A549 (cell line): ENCODE measurements around the gene LRFN4. TPM values are rescaled to one million over a fixed set of nuclear protein-coding genes. Genes with fewer than 3 reads are reported as not detected.

Source experiments
- ATAC-seq, 2 experiments: fragments of 200-7000 bp in 1 of 2; fragments of >200 bp in 1 of 2; cut with Nextera tagmentation in 1 of 2; cut with Tn5 transposase in 1 of 2; 3 replicates each; pipeline versions ENCODE4 v1.8.0 to v1.9.1; 2018 to 2020; ENCODE audit warnings: mild to moderate bottlenecking in 1 of 2, moderate library complexity in 1 of 2
- CTCF ChIA-PET: fragments of 300-600 bp; sonication (Branson Sonifier 250); formaldehyde crosslinking; extraction: SDS; loops from one replicate; lab custom pipeline; 2021; ENCODE audit warnings: antibody characterized with exemption, inconsistent platforms; lab: Yijun Ruan, JAX
- POLR2A ChIA-PET: fragments of 350-600 bp; formaldehyde crosslinking; extraction: SDS; loops from one replicate; lab custom pipeline; 2021; ENCODE audit warnings: antibody characterized with exemption, inconsistent platforms; lab: Yijun Ruan, JAX
- DNase-seq, 2 experiments: peaks; one replicate each; pipeline versions ENCODE4 v3.0.0 to v3.0.0-alpha.2; 2011 to 2016; ENCODE audit warnings: low read depth in 1 of 2, low spot score in 1 of 2
- FAIRE-seq: peaks from 2 replicates; lab custom pipeline; 2011; peaks lifted over from hg19 to GRCh38; lab: Jason Lieb, UNC
- H3K27ac ChIP-seq, 2 experiments: fragments of >200 bp; sonication (Bioruptor Twin); formaldehyde crosslinking; 3 replicates each; pipeline ENCODE4 v1.5.1; 2016 to 2017
- H3K4me1 ChIP-seq: fragments of >200 bp; sonication (Bioruptor Twin); formaldehyde crosslinking; 3 replicates; pipeline ENCODE4 v1.6.1; 2016
- H3K4me2 ChIP-seq: fragments of >200 bp; sonication (Bioruptor Twin); formaldehyde crosslinking; 3 replicates; pipeline ENCODE4 v1.6.1; 2016
- H3K4me3 ChIP-seq: fragments of >200 bp; sonication (Bioruptor Twin); formaldehyde crosslinking; 3 replicates; pipeline ENCODE4 v1.5.1; 2016
- H3K9me3 ChIP-seq: fragments of >200 bp; sonication (Bioruptor Twin); formaldehyde crosslinking; 3 replicates; pipeline ENCODE4 v1.6.1; 2016
- CBX2 ChIP-seq: fragments of 200-600 bp; sonication (generic); IDR thresholded peaks from 2 replicates; pipeline ENCODE4 v1.6.1; 2016; ENCODE audit warnings: low read depth, mild to moderate bottlenecking, borderline replicate concordance
- CTCF ChIP-seq: fragments of >200 bp; sonication (Bioruptor Twin); formaldehyde crosslinking; IDR thresholded peaks from 3 replicates; pipeline ENCODE4 v1.5.1; 2016
- EHF ChIP-seq: fragments of 250-450 bp; sonication (Bioruptor Pico); IDR thresholded peaks from 2 replicates; pipeline ENCODE4 v1.5.0; 2020; ENCODE audit warnings: mild to moderate bottlenecking
- EP300 ChIP-seq, 2 experiments: fragments of >200 bp; sonication (Bioruptor Twin); formaldehyde crosslinking; IDR thresholded peaks; 2 replicates in 1 of 2; 3 replicates in 1 of 2; pipeline ENCODE4 v1.6.1; 2016 to 2017
- FOSL2 ChIP-seq, 2 experiments: fragments of 450-650 bp in 1 of 2; fragments of >200 bp in 1 of 2; sonication (Bioruptor Twin) in 1 of 2; formaldehyde crosslinking; IDR thresholded peaks; 2 replicates each; pipeline versions ENCODE4 v1.5.0 to v1.6.1; 2016 to 2020; ENCODE audit warnings: mild to moderate bottlenecking in 1 of 2, moderate library complexity in 1 of 2
- HOXA7 ChIP-seq: fragments of 250-450 bp; sonication (Bioruptor Pico); IDR thresholded peaks from 2 replicates; pipeline ENCODE4 v1.5.0; 2020; ENCODE audit warnings: mild to moderate bottlenecking, moderate library complexity
- HOXB5 ChIP-seq: fragments of 250-450 bp; sonication (Bioruptor Pico); IDR thresholded peaks from 2 replicates; pipeline ENCODE4 v1.5.0; 2020; ENCODE audit warnings: mild to moderate bottlenecking, moderate library complexity
- JUNB ChIP-seq: fragments of >200 bp; sonication (Bioruptor Twin); formaldehyde crosslinking; IDR thresholded peaks from 2 replicates; pipeline ENCODE4 v1.6.1; 2016
- MAFK ChIP-seq: fragments of 450-650 bp; IDR thresholded peaks from 2 replicates; pipeline ENCODE4 v1.6.1; 2014; ENCODE audit not compliant: partially characterized antibody
- MAZ ChIP-seq: fragments of 150-350 bp; IDR thresholded peaks from 2 replicates; pipeline ENCODE4 v1.6.1; 2014; ENCODE audit warnings: antibody characterized with exemption, low read depth, low read length, borderline replicate concordance
- NPAS2 ChIP-seq: fragments of 250-450 bp; sonication (Bioruptor Pico); IDR thresholded peaks from 2 replicates; pipeline ENCODE4 v1.8.0; 2022; ENCODE audit warnings: mild to moderate bottlenecking, moderate library complexity, borderline replicate concordance
- NR3C1 ChIP-seq: fragments of >200 bp; sonication (Bioruptor Twin); formaldehyde crosslinking; IDR thresholded peaks from 3 replicates; pipeline ENCODE4 v1.6.1; 2017
- RARB ChIP-seq: fragments of 250-450 bp; sonication (Bioruptor Pico); IDR thresholded peaks from 2 replicates; pipeline ENCODE4 v1.8.0; 2021; ENCODE audit warnings: mild to moderate bottlenecking, moderate library complexity
- RFX5 ChIP-seq: fragments of 450-650 bp; IDR thresholded peaks from 2 replicates; pipeline ENCODE4 v1.7.1; 2014; ENCODE audit warnings: antibody characterized with exemption, mild to moderate bottlenecking, moderate library complexity
- TP53 ChIP-seq: fragments of 250-450 bp; sonication (Bioruptor Pico); IDR thresholded peaks from 2 replicates; pipeline ENCODE4 v1.5.0; 2021; ENCODE audit warnings: mild to moderate bottlenecking, moderate library complexity
- WGBS: methylation state at CpG from one replicate; pipeline ENCODE4 v1.1.6; 2017; ENCODE audit errors: missing lambda C conversion rate; 5-methylcytosine and 5-hydroxymethylcytosine counted together
- polyA plus RNA-seq, 4 experiments: library from polyadenylated mRNA; depleted of rRNA in 3 of 4; stranded (reverse); fragments of >200 nt; fragmentation: RNase III in 1 of 4; extraction: RNeasy Plus Mini Kit Qiagen cat#74134 plus additional on column Dnase treatment in 1 of 4; gene quantifications; 2 replicates in 3 of 4; 3 replicates in 1 of 4; pipeline ENCODE4 v1.2.3, GENCODE V29; 2011 to 2017
- TF ChIP-seq, protein P1 (sequence below): fragments of 200-600 bp; sonication (generic); IDR thresholded peaks from 2 replicates; pipeline ENCODE4 v1.6.1; 2016; ENCODE audit warnings: antibody characterized with exemption, mild to moderate bottlenecking, moderate library complexity
- TF ChIP-seq, protein P2 (sequence below): IDR thresholded peaks from 2 replicates; pipeline ENCODE4 v1.6.1; 2012
- TF ChIP-seq, protein P3 (sequence below): fragments of 150-350 bp; IDR thresholded peaks from 2 replicates; pipeline ENCODE4 v1.6.1; 2014; ENCODE audit warnings: low read depth, mild to moderate bottlenecking, low read length
- TF ChIP-seq, protein P4 (sequence below): fragments of >200 bp; sonication (Bioruptor Twin); formaldehyde crosslinking; IDR thresholded peaks from 3 replicates; pipeline ENCODE4 v1.6.1; 2016

The LRFN4 gene
- polyA plus RNA-seq, 2 of the 4 experiments (the other 2 are of a cell fraction), result 8.8 to 50.0 TPM

GRCh38 chr11:66892911-66893310 lies 36.0 kb downstream of the LRFN4 start:
- DNase-seq (no peak), FAIRE-seq (no peak), ATAC-seq (peak; percentile 11 to 27; a peak in 1 of 6 replicates)
- POLR2A ChIA-PET, result no interaction called here
- peak overlapping the region; percentile 8; the same call in 1 of the 3 replicates for H3K4me3 ChIP-seq
- no peaks in the 10 kb centered on the region; the same call in 2 of the 3 replicates for H3K9me3 ChIP-seq
- WGBS, result 40% methylated on average over 6 of the region's 6 CpGs
- peak overlapping the region; percentile 95 to 97 for H3K27ac ChIP-seq
- CTCF ChIA-PET, result interaction anchor here (0.7 to 2.7 kb wide), 5 partner anchors 10 to 83 kb away, joined by 3 to 13 read pairs (median 9); partner anchors contain the start of genes C11orf86 and PC
- TF ChIP-seq, protein P1, sequence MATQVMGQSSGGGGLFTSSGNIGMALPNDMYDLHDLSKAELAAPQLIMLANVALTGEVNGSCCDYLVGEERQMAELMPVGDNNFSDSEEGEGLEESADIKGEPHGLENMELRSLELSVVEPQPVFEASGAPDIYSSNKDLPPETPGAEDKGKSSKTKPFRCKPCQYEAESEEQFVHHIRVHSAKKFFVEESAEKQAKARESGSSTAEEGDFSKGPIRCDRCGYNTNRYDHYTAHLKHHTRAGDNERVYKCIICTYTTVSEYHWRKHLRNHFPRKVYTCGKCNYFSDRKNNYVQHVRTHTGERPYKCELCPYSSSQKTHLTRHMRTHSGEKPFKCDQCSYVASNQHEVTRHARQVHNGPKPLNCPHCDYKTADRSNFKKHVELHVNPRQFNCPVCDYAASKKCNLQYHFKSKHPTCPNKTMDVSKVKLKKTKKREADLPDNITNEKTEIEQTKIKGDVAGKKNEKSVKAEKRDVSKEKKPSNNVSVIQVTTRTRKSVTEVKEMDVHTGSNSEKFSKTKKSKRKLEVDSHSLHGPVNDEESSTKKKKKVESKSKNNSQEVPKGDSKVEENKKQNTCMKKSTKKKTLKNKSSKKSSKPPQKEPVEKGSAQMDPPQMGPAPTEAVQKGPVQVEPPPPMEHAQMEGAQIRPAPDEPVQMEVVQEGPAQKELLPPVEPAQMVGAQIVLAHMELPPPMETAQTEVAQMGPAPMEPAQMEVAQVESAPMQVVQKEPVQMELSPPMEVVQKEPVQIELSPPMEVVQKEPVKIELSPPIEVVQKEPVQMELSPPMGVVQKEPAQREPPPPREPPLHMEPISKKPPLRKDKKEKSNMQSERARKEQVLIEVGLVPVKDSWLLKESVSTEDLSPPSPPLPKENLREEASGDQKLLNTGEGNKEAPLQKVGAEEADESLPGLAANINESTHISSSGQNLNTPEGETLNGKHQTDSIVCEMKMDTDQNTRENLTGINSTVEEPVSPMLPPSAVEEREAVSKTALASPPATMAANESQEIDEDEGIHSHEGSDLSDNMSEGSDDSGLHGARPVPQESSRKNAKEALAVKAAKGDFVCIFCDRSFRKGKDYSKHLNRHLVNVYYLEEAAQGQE, result no peak
- TF ChIP-seq RFX5, result no peak
- no peak for TF ChIP-seq TP53 (CRISPR knock-in tag)
- TF ChIP-seq, protein P2, sequence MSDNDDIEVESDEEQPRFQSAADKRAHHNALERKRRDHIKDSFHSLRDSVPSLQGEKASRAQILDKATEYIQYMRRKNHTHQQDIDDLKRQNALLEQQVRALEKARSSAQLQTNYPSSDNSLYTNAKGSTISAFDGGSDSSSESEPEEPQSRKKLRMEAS, result no peak
- TF ChIP-seq NPAS2, result no peak
- TF ChIP-seq, protein P3, sequence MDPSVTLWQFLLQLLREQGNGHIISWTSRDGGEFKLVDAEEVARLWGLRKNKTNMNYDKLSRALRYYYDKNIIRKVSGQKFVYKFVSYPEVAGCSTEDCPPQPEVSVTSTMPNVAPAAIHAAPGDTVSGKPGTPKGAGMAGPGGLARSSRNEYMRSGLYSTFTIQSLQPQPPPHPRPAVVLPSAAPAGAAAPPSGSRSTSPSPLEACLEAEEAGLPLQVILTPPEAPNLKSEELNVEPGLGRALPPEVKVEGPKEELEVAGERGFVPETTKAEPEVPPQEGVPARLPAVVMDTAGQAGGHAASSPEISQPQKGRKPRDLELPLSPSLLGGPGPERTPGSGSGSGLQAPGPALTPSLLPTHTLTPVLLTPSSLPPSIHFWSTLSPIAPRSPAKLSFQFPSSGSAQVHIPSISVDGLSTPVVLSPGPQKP, result no peak
- TF ChIP-seq NR3C1, result no peak
- no peak for TF ChIP-seq EP300 (IDR thresholded peaks at IDR 0.05)
- no peak for TF ChIP-seq CTCF
- no peak for TF ChIP-seq MAFK
- no peak for TF ChIP-seq FOSL2 (IDR thresholded peaks at IDR 0.05)
- no peak for TF ChIP-seq FOSL2 (CRISPR knock-in tag; IDR thresholded peaks at IDR 0.05)
- TF ChIP-seq RARB (CRISPR knock-in tag), result no peak
- no peak for TF ChIP-seq EHF (CRISPR knock-in tag)
- H3K4me1 ChIP-seq, result peaks cover 60% of the 10 kb centered on the region
- peak overlapping the region; percentile 57 for H3K4me2 ChIP-seq

- no peak for ATAC-seq
- DNase-seq, result no peak
- Histone ChIP-seq H3K4me2 (no peak overlapping the region), H3K27ac (peak overlapping the region; percentile 95 to 97), H3K4me1 (peaks cover 58% of the 10 kb centered on the region), H3K4me3 (no peak overlapping the region), H3K9me3 (no peaks in the 10 kb centered on the region; the same call in 2 of the 3 replicates)
- ChIA-PET CTCF (interaction anchor here (0.7 to 2.7 kb wide), 9 partner anchors 9 to 159 kb away, joined by 3 to 12 read pairs (median 4); no protein-coding TSS in a partner anchor), POLR2A (interaction anchor here (0.6 kb wide), 1 partner anchor 125 kb away, joined by 5 read pairs; no protein-coding TSS in a partner anchor)
- 89% methylated on average over 2 of the region's 2 CpGs for WGBS
- no peak for TF ChIP-seq HOXA7 (CRISPR knock-in tag)
- no peak for TF ChIP-seq CBX2
- no peak for TF ChIP-seq MAZ
- TF ChIP-seq NR3C1, result no peak
- no peak for TF ChIP-seq HOXB5 (CRISPR knock-in tag)
- TF ChIP-seq JUNB, result no peak
- TF ChIP-seq, protein P4, sequence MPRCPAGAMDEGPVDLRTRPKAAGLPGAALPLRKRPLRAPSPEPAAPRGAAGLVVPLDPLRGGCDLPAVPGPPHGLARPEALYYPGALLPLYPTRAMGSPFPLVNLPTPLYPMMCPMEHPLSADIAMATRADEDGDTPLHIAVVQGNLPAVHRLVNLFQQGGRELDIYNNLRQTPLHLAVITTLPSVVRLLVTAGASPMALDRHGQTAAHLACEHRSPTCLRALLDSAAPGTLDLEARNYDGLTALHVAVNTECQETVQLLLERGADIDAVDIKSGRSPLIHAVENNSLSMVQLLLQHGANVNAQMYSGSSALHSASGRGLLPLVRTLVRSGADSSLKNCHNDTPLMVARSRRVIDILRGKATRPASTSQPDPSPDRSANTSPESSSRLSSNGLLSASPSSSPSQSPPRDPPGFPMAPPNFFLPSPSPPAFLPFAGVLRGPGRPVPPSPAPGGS, result no peak
- no peak for FAIRE-seq
Observed at GRCh38 chr11:66894141-66894540, 37.3 kb downstream of the LRFN4 start.
